GM18498 (cell line): ENCODE measurements around the gene NOC2L.
"Not testable (repeated sequence)": the region's sequence is repeated elsewhere in the genome, so short reads cannot be mapped to it uniquely, and the experiment has no call there.

ENCODE experiments used
- ATAC-seq: cut with Tn5 transposase; IDR thresholded peaks from one replicate; pipeline ENCODE4 v1.9.1; 2021; ENCODE audit warnings: mild to moderate bottlenecking, moderate library complexity; ENCODE audit not compliant: unreplicated experiment

NOC2L gene

GRCh38 chr1:963746-964525 lies 4.9 kb upstream of the NOC2L start:
- ATAC-seq, result no peak

GRCh38 chr1:963301-963651 lies 4.2 kb upstream of the NOC2L start:
- no peak for ATAC-seq

GRCh38 chr1:962381-963300 lies 3.6 kb upstream of the NOC2L start:
- ATAC-seq, result no peak

DNA sequence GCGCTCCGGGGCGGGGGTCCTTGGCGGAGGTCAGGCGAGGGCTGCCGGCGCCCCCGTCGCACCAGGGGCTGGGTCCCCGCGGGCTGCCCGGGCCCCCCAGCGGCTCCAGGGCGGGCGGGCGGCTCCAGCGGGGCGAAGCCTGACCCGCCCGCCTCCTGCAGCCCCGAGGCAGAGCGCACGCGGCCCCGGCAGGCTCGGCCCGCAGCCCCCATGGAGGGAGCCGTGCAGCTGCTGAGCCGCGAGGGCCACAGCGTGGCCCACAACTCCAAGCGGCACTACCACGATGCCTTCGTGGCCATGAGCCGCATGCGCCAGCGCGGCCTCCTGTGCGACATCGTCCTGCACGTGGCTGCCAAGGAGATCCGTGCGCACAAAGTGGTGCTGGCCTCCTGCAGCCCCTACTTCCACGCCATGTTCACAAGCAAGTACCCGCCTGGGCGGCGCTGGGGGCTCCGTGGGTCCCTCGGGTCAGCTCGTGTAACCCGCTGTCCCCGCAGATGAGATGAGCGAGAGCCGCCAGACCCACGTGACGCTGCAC lies 2.1 kb upstream of the NOC2L start:
- ATAC-seq, result peak; percentile 11

- peak; percentile 43 for ATAC-seq
Observed at GRCh38 chr1:960363-961131, 1.5 kb upstream of the NOC2L start, which contains the start of gene KLHL17. KLHL17 (plus strand) TSS chr1:960584; CDS start chr1:960694, 110 bp downstream.

GRCh38 chr1:959731-960362 lies 791 bp upstream of the NOC2L start:
- ATAC-seq, result no peak

DNA sequence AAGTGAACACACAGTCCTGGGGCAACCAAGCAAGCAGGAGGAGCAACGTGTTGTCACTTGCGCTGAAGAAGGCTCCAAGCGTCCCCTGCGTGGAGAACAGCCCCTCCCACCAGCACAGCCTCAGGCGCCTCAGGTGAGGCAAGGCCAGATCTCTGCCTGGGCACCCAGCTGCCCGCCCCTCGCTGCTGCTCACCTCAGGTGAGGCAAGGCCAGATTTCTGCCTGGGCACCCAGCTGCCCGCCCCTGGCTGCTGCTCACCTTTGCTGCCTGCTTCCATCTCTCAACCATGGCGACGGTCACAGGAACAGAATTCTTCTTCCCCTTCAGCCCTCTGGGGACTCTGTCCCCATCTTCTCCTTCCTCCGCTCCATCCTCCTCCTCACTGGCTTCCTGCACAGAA lies 2.4 kb downstream of the NOC2L start:
- ATAC-seq, result no peak

- no peak for ATAC-seq
Observed at GRCh38 chr1:955474-955873, 3.6 kb downstream of the NOC2L start.

GRCh38 chr1:954927-955326 lies 4.1 kb downstream of the NOC2L start:
- no peak for ATAC-seq

GRCh38 chr1:953524-954320 lies 5.3 kb downstream of the NOC2L start:
- no peak for ATAC-seq

DNA sequence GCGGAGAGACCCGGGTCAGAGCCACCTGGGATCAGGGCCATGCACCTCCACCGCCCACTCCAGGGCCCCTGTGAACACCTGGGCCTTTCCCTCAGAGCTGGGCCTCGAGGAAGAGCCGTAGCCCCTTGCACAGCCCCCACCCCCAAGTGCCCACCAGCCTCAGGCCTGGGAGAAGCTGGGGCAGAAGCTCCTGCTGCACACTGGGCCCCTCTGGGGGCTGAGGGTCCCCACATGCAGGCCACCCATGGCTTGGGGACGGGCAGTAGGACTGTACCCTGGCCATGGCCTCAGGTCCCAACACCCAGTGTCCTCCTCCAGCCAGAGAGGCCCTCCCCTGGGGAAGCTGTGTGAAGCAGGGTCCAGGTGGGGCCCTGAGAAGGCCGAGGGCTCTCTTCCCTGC lies 6.5 kb downstream of the NOC2L start:
- no peak for ATAC-seq

DNA sequence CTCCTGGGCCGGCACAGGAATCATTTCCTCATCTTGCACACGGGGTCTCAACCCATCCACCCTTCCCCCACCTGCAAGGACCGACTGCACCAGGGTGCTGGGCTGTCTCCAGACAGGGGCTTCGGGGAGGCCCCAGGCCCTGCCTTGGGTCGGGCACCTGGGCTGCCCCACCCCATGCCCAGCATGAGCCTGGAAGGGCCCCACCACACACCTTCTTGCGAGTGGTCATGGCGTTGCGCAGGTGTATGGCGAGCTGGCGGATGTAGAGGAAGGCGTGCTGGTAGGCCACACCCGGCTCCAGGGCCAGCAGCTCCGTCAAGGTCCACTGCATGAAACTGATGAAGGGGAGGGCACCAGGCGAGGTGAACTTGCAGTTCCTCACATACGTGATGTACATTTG lies 6.9 kb downstream of the NOC2L start:
- ATAC-seq, result no peak

- no peak for ATAC-seq
Observed at GRCh38 chr1:951364-951763, 7.7 kb downstream of the NOC2L start.

- ATAC-seq, result no peak
Observed at GRCh38 chr1:950881-951280, 8.2 kb downstream of the NOC2L start.

- no peak for ATAC-seq
Observed at GRCh38 chr1:950268-950667, 8.8 kb downstream of the NOC2L start.

DNA sequence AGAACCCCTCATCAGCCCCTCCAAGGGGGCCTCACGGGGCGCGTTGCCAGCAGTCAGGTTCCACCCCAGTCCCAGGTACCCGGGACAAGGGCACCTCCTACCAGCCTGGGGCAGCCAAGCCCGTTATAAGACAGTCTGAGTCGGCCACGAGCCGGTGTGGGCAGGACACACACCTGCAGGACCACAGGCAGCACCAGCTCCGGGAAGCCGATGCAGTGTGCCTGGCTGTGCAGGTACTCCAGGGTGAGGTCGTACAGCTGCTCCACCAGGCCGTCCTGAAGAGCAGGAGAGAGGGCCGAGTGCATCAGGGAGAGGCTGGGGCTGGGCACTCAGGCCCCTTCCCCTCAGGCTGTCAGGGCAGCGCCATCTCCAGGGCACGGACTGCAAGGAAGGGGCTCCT lies 11.1 kb downstream of the NOC2L start:
- ATAC-seq, result no peak

DNA sequence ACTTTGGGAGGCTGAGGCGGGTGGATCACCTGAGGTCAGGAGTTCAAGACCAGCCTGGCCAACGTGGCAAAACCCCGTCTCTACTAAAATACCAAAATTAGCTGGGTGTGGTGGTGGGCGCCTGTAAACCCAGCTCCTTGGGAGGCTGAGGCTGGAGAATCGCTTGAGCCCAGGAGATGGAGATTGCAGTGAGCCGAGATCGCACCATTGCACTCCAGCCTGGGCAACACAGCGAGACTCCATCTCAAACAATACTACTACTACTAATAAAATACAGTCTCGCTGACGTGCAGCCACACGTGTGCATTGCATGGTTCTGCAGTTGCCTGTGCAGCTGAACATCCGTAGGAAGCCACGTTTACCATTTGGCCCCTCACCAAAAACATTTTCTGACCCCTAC lies 12.2 kb downstream of the NOC2L start:
- not testable (repeated sequence) for ATAC-seq

- no peak for ATAC-seq
Observed at GRCh38 chr1:945688-946556, 13.1 kb downstream of the NOC2L start.
